LoVo (cell line): ENCODE measurements around the gene KERA.
"Not testable (repeated sequence)": the region's sequence is repeated elsewhere in the genome, so short reads cannot be mapped to it uniquely, and the experiment has no call there.

Source experiments
- DNase-seq: peaks from one replicate; pipeline ENCODE4 v3.0.0-alpha.2; 2016; ENCODE audit warnings: low spot score

Gene KERA, protein sequence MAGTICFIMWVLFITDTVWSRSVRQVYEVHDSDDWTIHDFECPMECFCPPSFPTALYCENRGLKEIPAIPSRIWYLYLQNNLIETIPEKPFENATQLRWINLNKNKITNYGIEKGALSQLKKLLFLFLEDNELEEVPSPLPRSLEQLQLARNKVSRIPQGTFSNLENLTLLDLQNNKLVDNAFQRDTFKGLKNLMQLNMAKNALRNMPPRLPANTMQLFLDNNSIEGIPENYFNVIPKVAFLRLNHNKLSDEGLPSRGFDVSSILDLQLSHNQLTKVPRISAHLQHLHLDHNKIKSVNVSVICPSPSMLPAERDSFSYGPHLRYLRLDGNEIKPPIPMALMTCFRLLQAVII

GRCh38 chr12:91057368-91058165, at the start of gene KERA:
TSS of gene KERA (minus strand) at chr12:91058024. CDS start at chr12:91056281, 1,743 bp downstream.
- DNase-seq: no peak

DNA sequence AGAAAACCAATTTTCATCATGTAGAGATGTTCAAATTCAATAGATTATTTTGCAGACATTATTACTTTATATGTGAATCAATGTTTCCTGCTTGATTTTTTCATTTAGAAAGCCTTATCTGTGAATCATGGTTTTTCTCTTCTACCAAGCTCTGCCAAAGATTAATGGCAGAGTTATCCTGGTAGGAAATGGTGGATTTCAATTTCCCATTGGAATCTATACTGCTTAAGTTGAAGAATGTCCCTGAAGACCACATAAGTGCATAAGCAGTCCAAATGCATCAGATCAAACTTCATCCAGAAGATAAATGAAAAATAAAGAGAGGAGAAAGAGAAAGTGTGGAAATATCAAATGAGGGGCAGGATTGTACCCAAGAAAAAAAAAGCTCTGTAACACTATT, 48.5 kb upstream of the KERA start:
- DNase-seq: no peak

GRCh38 chr12:91105807-91106206, 48.0 kb upstream of the KERA start:
- DNase-seq: no peak

- DNase-seq: no peak
These were observed 47.1 kb upstream of the KERA start for GRCh38 chr12:91104812-91105466.

GRCh38 chr12:91103624-91104023, 45.8 kb upstream of the KERA start:
- no peak for DNase-seq

DNA sequence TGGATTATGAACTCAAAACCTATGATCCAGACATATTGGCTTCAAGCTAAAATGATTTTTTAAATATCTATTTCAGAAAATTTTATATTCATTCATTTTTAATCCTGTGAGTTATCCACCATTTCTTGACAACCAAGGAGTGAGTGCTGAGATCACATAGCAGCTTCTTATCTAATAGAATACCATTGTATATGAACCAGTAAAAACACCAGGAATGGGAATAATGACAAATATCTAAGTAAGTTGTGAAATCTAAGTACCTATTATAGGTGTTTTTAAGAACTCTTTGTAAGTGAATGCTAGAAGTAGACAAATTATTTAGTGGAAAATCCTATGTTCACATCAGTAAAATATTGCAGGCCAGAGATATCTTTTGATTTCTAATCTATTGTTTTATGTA, 45.3 kb upstream of the KERA start:
- DNase-seq: no peak

- no peak for DNase-seq
These were observed 43.1 kb upstream of the KERA start for GRCh38 chr12:91100906-91101305.

DNA sequence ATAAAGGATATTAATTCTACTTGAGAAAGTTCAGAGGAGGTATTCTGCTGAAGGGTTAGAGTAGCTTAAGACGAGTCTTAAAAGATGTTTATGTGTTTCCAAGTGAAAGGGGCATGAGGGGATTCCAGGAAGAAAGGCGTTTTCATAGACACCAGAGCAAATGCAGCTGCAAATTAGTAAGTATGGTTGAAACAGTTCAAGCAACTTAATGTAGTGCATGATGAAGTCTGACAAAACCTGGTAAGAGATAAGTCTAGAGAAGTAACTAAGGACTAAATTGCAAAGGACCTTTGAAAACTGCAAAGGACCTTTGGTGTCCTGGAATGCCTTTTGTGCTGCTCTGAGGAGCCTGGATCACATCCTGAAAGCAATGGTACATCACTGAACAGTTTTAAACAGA, 42.0 kb upstream of the KERA start:
- no peak for DNase-seq

DNA sequence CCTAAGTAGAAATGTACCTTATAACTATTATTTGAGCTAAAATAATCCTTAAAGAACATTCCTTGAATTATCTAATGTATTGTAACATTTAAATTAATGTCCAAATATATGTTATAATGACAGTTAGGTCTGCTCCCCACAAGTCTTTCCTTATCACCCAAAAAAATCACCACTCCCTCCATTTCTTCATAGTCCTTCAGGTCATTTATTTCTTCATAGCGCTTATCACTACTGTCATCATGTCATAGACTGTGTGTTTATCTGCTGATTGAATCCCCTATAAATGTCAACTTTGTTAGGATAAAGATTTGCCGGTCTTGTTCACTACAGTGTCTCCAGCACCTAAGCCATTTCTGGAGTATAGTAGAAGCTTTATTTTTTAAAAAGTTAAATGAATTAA, 41.5 kb upstream of the KERA start:
- peak; percentile 34 for DNase-seq

GRCh38 chr12:91098941-91099340, 41.1 kb upstream of the KERA start:
- peak; percentile 84 for DNase-seq

GRCh38 chr12:91098461-91098860, 40.6 kb upstream of the KERA start:
- no peak for DNase-seq

- no peak for DNase-seq
These were observed 37.1 kb upstream of the KERA start for GRCh38 chr12:91094957-91095356.

- no peak for DNase-seq
These were observed 36.3 kb upstream of the KERA start for GRCh38 chr12:91094032-91094662.

DNA sequence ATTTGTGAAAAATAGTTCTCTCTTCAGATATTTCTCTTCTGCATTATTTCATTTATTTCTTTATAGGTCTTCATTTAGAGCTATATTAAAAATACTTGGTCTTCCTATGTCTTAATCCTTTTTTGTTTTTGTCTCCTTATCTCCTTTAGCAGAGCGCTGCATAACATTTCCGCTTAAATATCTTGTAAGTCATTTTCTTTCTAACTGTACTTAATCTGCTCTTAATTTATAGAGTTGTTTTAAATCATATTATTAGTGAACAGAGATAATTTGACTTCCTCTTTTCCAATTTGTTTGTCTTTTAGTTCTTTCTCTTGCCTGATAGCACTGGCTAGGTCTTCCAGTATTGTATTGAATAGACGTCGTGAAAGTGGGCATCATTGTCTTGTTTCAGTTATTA, 35.5 kb upstream of the KERA start:
- no peak for DNase-seq

- DNase-seq: no peak
These were observed 34.3 kb upstream of the KERA start for GRCh38 chr12:91091916-91092715.

DNA sequence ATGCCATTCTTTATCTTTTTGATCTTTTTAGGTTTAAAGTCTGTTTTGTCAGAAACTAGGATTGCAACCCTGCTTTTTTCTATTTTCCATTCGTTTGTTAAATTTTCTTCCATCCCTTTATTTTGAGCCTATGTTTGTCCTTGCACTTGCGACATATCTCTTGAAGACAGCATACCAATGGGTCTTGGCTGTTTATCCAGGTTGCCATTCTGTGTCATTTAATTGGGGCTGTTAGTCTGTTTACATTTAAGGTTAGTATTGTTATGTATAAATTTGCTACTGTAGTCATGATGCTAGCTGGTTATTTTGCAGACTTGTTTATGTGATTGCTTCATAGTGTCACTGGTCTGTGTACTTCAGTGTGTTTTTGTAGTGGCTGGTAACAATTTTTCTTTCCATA, 32.1 kb upstream of the KERA start:
- not testable (repeated sequence) for DNase-seq

- no peak for DNase-seq
These were observed 22.2 kb upstream of the KERA start for GRCh38 chr12:91080041-91080440.

DNA sequence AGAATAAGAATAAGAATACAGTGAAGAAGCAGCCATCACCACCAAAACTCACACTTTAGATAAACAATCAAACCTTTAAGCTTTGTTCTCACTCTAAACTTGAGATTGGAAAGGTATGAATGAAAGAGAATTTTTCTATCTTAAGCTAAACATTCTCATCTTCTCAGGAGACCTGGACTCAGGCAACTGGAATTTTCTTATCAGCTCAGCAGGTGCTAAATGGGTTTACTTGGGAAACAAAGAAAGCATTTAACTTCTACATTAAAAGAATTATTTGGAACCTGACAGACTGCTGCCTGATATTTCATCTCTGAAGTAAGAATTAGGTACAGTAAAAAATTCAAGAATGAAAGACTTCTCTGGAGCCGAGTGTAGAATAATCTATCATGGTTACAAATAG, 20.7 kb upstream of the KERA start:
- no peak for DNase-seq

DNA sequence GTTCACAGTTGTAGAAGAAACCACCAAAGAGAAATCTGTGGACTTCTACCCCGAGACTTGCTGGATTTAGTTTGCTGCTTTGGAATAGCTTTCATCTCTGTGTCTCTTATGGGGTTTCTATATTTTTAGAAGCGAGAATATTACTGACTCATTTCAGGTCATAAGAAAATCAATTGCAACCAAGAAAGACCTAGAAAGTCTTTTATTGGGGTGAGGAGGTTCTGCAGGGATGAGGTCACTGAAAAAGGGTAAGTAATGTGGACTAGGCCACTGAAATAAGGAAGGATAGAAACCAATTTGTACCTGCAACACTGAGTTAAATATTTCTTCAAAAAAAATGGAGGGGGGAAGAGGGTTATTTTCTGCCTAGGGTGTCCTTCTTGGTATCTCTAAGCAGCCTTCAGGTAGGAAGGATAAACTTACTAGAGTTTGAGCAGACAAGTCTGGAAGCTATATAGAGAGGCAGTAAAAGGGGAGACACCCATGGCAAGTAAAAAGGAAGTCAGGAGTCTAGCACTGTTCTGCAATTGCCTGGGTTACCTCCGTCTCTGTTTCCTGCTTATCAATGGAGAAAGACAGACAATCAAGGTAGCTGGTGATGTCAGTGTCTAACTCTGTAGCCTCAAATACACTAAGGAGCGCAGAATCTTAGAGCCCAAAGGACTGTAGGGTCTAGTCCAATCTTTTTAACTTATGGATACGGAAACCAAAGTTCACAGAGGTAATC, 19.6 kb upstream of the KERA start:
- no peak for DNase-seq

GRCh38 chr12:91074851-91075250, 17.0 kb upstream of the KERA start:
- DNase-seq: peak; percentile 49

DNA sequence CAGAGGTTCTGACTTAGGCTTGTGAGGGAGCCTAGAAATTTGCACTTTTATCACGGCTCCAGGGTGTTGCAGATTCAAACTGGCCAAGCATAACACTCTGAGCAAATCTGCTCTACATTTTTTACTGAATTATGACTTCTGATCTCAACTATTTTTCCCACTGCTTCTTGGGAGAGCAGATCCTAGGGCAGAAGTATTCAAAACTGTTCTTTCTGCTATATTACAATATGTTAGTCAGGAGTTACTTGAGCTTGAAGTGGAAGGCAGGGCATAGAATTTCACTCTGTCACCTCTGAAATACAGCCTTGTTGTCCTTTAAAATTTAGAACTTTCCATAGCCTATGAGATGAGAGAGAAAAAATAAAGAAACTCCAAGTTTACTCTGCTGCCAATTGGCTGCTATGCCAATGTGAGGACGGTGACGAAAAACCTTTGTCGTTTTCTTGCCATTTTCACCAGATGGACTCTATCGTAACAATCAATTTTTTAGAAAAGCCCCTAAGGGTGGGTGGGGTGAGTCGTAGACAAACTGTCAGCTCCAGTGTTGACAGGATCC, 16.4 kb upstream of the KERA start:
- DNase-seq: no peak
